ENCODE data around the gene CNTNAP2.

CNTNAP2 gene

GRCh38 chr7:146645383-146645976 lies 528.9 kb downstream of the CNTNAP2 start:
- H3K4me3 ChIP-seq (ENCODE audit: low read length), result no peak overlapping the region
- H3K36me3 ChIP-seq (ENCODE audit: control insufficient read depth, insufficient read depth, low read length), result no peaks in the 10 kb centered on the region
- no peak overlapping the region for H3K27ac ChIP-seq (ENCODE audit: low read depth, low read length)
- H3K9ac ChIP-seq (ENCODE audit: low read length), result no peak overlapping the region
- no peaks in the 10 kb centered on the region for H3K27me3 ChIP-seq (ENCODE audit: control insufficient read depth, insufficient read depth, low read length)
- H3K4me1 ChIP-seq (ENCODE audit: control insufficient read depth, insufficient read depth, low read length), result no peaks in the 10 kb centered on the region

DNA sequence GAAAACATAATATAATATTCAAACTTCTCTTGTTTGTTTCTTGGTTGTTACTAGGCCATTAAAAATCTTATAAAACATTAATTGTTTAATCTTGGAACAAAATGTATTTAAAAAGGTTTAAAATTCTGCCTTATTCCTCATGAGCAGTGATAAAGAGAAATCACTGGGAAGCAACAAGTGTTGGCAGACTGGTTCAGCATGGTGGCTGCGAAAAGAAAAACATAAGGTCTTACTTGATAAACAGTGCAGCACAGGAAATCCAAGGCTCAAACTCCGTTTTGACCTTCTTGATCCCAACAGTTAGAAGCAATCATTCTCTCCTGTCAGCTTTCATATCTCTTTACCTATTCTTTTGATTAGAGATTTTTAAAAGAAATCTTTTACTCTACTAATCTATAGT lies 530.8 kb downstream of the CNTNAP2 start:
- Histone ChIP-seq H3K27ac (ENCODE audit: low read depth, low read length) (no peak overlapping the region), H3K4me3 (ENCODE audit: low read length) (no peak overlapping the region), H3K9ac (ENCODE audit: low read length) (no peak overlapping the region), H3K36me3 (ENCODE audit: control insufficient read depth, insufficient read depth, low read length) (no peaks in the 10 kb centered on the region), H3K4me1 (ENCODE audit: control insufficient read depth, insufficient read depth, low read length) (no peaks in the 10 kb centered on the region), H3K27me3 (ENCODE audit: control insufficient read depth, insufficient read depth, low read length) (no peaks in the 10 kb centered on the region)

DNA sequence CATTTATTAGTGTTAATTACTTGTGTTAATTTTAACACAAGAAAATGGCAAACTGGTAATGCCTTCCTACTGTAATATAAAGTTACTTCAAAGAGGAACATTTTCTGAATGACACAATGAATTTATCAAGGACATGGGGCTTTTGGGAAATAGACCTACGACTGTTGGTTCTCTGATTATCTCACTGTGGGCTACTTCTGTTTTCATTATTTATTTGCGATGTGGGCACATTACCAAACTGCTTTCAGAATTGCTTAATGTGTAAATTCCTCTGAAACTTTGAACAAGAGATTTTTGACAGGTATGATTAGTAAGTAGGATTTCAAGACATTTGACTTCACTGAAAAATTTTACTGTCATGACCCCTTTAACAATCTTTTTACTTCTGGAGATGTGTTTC lies 535.6 kb downstream of the CNTNAP2 start:
- no peak overlapping the region for H3K27ac ChIP-seq (ENCODE audit: low read depth, low read length)
- no peaks in the 10 kb centered on the region for H3K4me1 ChIP-seq (ENCODE audit: control insufficient read depth, insufficient read depth, low read length)
- no peak overlapping the region for H3K9ac ChIP-seq (ENCODE audit: low read length)
- no peaks in the 10 kb centered on the region for H3K27me3 ChIP-seq (ENCODE audit: control insufficient read depth, insufficient read depth, low read length)
- H3K36me3 ChIP-seq (ENCODE audit: control insufficient read depth, insufficient read depth, low read length), result no peaks in the 10 kb centered on the region
- H3K4me3 ChIP-seq (ENCODE audit: low read length), result no peak overlapping the region

GRCh38 chr7:146654048-146654447 lies 537.4 kb downstream of the CNTNAP2 start:
- Histone ChIP-seq H3K4me3 (ENCODE audit: low read length) (no peak overlapping the region), H3K27me3 (ENCODE audit: control insufficient read depth, insufficient read depth, low read length) (no peaks in the 10 kb centered on the region), H3K9ac (ENCODE audit: low read length) (no peak overlapping the region), H3K4me1 (ENCODE audit: control insufficient read depth, insufficient read depth, low read length) (no peaks in the 10 kb centered on the region), H3K36me3 (ENCODE audit: control insufficient read depth, insufficient read depth, low read length) (no peaks in the 10 kb centered on the region), H3K27ac (ENCODE audit: low read depth, low read length) (no peak overlapping the region)

DNA sequence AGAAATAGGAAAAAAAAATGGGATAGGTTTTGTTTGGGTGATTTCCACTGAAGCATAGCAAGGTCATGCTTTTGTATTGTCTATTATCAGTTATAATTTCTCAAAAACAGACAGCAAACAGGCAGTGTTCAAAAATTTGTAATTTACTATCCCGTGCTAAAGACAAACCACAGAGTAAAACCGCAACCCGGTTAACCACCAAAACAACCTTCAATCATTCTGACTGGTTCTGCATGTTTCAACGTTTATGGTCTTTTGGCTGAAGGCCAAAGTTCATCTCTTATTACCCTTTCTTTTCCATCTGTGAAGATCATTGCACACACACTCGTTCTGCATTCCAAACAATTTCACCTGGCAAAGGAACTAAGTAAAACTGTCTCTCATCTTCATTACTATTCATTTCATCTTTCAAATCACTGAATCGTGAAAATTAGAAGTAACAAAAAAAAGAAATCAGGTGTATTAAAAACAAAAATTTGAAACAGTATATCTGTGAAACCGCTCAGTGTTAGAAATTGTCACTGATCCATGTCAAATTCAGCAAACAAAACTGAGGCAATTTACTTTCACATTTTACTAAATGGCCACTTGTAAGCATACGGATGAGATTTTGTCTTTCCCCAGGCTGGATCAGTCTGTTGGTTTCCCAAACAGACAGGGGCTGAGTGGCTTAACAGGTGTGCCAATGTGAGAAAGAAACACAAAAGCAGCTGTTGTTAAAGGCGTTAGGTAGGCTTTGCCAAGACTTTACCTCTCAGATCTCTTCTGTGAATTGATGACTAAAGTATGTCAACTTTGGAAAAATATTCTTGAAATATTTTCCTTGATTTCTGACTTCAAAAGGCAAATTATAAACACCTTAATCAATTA lies 539.6 kb downstream of the CNTNAP2 start:
- no peaks in the 10 kb centered on the region for H3K4me1 ChIP-seq (ENCODE audit: control insufficient read depth, insufficient read depth, low read length)
- H3K27me3 ChIP-seq (ENCODE audit: control insufficient read depth, insufficient read depth, low read length), result no peaks in the 10 kb centered on the region
- no peaks in the 10 kb centered on the region for H3K36me3 ChIP-seq (ENCODE audit: control insufficient read depth, insufficient read depth, low read length)
- H3K4me3 ChIP-seq (ENCODE audit: low read length), result no peak overlapping the region
- no peak overlapping the region for H3K27ac ChIP-seq (ENCODE audit: low read depth, low read length)
- H3K9ac ChIP-seq (ENCODE audit: low read length), result no peak overlapping the region

- Histone ChIP-seq H3K27ac (ENCODE audit: low read depth, low read length) (no peak overlapping the region), H3K36me3 (ENCODE audit: control insufficient read depth, insufficient read depth, low read length) (no peaks in the 10 kb centered on the region), H3K4me3 (ENCODE audit: low read length) (no peak overlapping the region)
These were observed 540.4 kb downstream of the CNTNAP2 start for GRCh38 chr7:146656988-146657387.

DNA sequence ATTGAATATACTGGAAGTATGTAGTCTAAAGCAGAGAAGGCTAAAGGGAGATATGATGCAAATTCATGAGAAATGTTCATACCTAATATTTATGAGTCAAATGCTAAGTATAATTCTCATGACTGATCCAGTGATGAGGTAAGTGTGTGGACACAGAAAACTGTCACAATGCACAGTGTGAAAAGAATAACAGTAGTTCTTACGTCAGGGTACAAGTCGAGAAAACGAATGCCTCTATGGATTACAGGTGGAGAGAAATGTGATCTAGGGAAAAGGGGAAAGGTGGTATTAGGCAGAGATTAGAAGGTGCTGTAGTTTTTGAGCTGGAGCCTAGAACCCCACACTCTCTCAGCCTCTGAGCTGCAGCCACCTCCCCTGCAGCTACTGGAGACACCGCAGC lies 542.0 kb downstream of the CNTNAP2 start:
- H3K4me3 ChIP-seq (ENCODE audit: low read length), result no peak overlapping the region
- no peaks in the 10 kb centered on the region for H3K27me3 ChIP-seq (ENCODE audit: control insufficient read depth, insufficient read depth, low read length)
- H3K27ac ChIP-seq (ENCODE audit: low read depth, low read length), result no peak overlapping the region
- H3K4me1 ChIP-seq (ENCODE audit: control insufficient read depth, insufficient read depth, low read length), result no peaks in the 10 kb centered on the region
- no peak overlapping the region for H3K9ac ChIP-seq (ENCODE audit: low read length)
- no peaks in the 10 kb centered on the region for H3K36me3 ChIP-seq (ENCODE audit: control insufficient read depth, insufficient read depth, low read length)

More at GRCh38 chr7:146656988-146657387, 540.4 kb downstream of the CNTNAP2 start:
- H3K4me1 ChIP-seq (ENCODE audit: control insufficient read depth, insufficient read depth, low read length), result no peaks in the 10 kb centered on the region
- no peak overlapping the region for H3K9ac ChIP-seq (ENCODE audit: low read length)
- H3K27me3 ChIP-seq (ENCODE audit: control insufficient read depth, insufficient read depth, low read length), result no peaks in the 10 kb centered on the region

GRCh38 chr7:146659732-146660131 lies 543.1 kb downstream of the CNTNAP2 start:
- Histone ChIP-seq H3K4me3 (ENCODE audit: low read length) (no peak overlapping the region), H3K9ac (ENCODE audit: low read length) (no peak overlapping the region), H3K36me3 (ENCODE audit: control insufficient read depth, insufficient read depth, low read length) (no peaks in the 10 kb centered on the region), H3K27me3 (ENCODE audit: control insufficient read depth, insufficient read depth, low read length) (no peaks in the 10 kb centered on the region), H3K4me1 (ENCODE audit: control insufficient read depth, insufficient read depth, low read length) (no peaks in the 10 kb centered on the region), H3K27ac (ENCODE audit: low read depth, low read length) (no peak overlapping the region)

DNA sequence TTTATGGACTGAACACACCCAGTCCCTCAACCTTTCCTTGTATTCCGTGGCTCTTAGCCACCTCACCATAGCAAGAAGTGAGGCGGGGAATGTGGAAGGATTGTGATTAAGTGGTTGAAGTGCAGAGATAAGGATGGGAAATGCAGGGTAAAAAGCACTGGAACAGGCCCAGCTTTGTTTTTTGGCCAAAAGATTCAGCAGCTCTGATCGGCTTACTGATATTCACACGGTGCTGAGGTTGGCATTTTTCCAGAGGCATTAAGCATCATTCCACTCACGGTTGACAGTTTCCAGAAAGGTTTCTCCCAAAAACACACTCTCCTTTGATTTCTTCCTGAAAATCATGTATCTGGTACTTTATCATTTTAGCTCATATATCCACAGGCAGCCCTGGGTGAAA lies 544.2 kb downstream of the CNTNAP2 start:
- Histone ChIP-seq H3K27me3 (ENCODE audit: control insufficient read depth, insufficient read depth, low read length) (no peaks in the 10 kb centered on the region), H3K36me3 (ENCODE audit: control insufficient read depth, insufficient read depth, low read length) (no peaks in the 10 kb centered on the region), H3K9ac (ENCODE audit: low read length) (no peak overlapping the region), H3K27ac (ENCODE audit: low read depth, low read length) (no peak overlapping the region), H3K4me1 (ENCODE audit: control insufficient read depth, insufficient read depth, low read length) (no peaks in the 10 kb centered on the region), H3K4me3 (ENCODE audit: low read length) (no peak overlapping the region)

- no peaks in the 10 kb centered on the region for H3K36me3 ChIP-seq (ENCODE audit: control insufficient read depth, insufficient read depth, low read length)
- no peak overlapping the region for H3K4me3 ChIP-seq (ENCODE audit: low read length)
- no peaks in the 10 kb centered on the region for H3K4me1 ChIP-seq (ENCODE audit: control insufficient read depth, insufficient read depth, low read length)
- H3K27ac ChIP-seq (ENCODE audit: low read depth, low read length), result no peak overlapping the region
- H3K9ac ChIP-seq (ENCODE audit: low read length), result no peak overlapping the region
- no peaks in the 10 kb centered on the region for H3K27me3 ChIP-seq (ENCODE audit: control insufficient read depth, insufficient read depth, low read length)
These were observed 544.8 kb downstream of the CNTNAP2 start for GRCh38 chr7:146661435-146661834.

- H3K9ac ChIP-seq (ENCODE audit: low read length), result no peak overlapping the region
- no peaks in the 10 kb centered on the region for H3K27me3 ChIP-seq (ENCODE audit: control insufficient read depth, insufficient read depth, low read length)
- no peaks in the 10 kb centered on the region for H3K36me3 ChIP-seq (ENCODE audit: control insufficient read depth, insufficient read depth, low read length)
- no peak overlapping the region for H3K4me3 ChIP-seq (ENCODE audit: low read length)
- H3K27ac ChIP-seq (ENCODE audit: low read depth, low read length), result no peak overlapping the region
- H3K4me1 ChIP-seq (ENCODE audit: control insufficient read depth, insufficient read depth, low read length), result no peaks in the 10 kb centered on the region
These were observed 545.3 kb downstream of the CNTNAP2 start for GRCh38 chr7:146661929-146662328.

DNA sequence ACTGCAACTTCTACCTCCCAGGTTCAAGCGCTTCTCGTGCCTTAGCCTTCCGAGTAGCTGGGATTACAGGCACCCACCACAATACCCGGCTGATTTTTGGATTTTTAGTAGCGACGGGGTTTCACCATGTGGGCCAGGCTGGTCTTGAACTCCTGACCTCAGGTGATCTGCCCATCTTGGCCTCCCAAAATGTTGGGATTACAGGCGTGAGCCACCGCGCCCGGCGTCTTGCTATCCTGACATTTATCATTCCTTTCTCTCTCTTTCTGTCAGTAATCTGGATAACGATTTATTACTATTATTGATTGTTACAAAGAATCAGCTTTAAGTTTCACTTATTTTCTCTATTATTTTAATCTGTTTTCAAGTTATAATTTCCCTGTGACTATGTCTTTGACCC lies 548.4 kb downstream of the CNTNAP2 start:
- no peaks in the 10 kb centered on the region for H3K4me1 ChIP-seq (ENCODE audit: control insufficient read depth, insufficient read depth, low read length)
- H3K9ac ChIP-seq (ENCODE audit: low read length), result no peak overlapping the region
- no peaks in the 10 kb centered on the region for H3K27me3 ChIP-seq (ENCODE audit: control insufficient read depth, insufficient read depth, low read length)
- no peak overlapping the region for H3K27ac ChIP-seq (ENCODE audit: low read depth, low read length)
- H3K4me3 ChIP-seq (ENCODE audit: low read length), result no peak overlapping the region
- H3K36me3 ChIP-seq (ENCODE audit: control insufficient read depth, insufficient read depth, low read length), result no peaks in the 10 kb centered on the region

- Histone ChIP-seq H3K27me3 (ENCODE audit: control insufficient read depth, insufficient read depth, low read length) (no peaks in the 10 kb centered on the region), H3K9ac (ENCODE audit: low read length) (no peak overlapping the region), H3K4me3 (ENCODE audit: low read length) (no peak overlapping the region), H3K27ac (ENCODE audit: low read depth, low read length) (no peak overlapping the region), H3K36me3 (ENCODE audit: control insufficient read depth, insufficient read depth, low read length) (no peaks in the 10 kb centered on the region), H3K4me1 (ENCODE audit: control insufficient read depth, insufficient read depth, low read length) (no peaks in the 10 kb centered on the region)
These were observed 553.9 kb downstream of the CNTNAP2 start for GRCh38 chr7:146670532-146670931.
